Neural cell (in vitro differentiated cells): ENCODE measurements around the gene ANKS1A. TPM values are rescaled to one million over a fixed set of nuclear protein-coding genes. Genes with fewer than 3 reads are reported as not detected.

Source experiments
- H2AFZ ChIP-seq: fragments of 200-600, 300-800 bp; sonication (generic), shearing (Covaris generic); 2 replicates; pipeline ENCODE4 v1.6.0; 2014; ENCODE audit warnings: low read depth, mild to moderate bottlenecking, antibody characterized with exemption, low read length, moderate library complexity
- H3F3A ChIP-seq: fragments of 200-600 bp; shearing (Covaris generic); 2 replicates; pipeline ENCODE4 v1.6.1; 2016; ENCODE audit warnings: mild to moderate bottlenecking, moderate library complexity, mixed read lengths, antibody characterized with exemption, low read length; ENCODE audit not compliant: insufficient read depth, poor library complexity, severe bottlenecking
- H3K27ac ChIP-seq: fragments of 200-600, 300-800 bp; sonication (generic), shearing (Covaris generic); 2 replicates; pipeline ENCODE4 v1.5.1; 2014; ENCODE audit warnings: mild to moderate bottlenecking, low read length, moderate library complexity
- H3K27me3 ChIP-seq: fragments of 300-800, 200-600 bp; sonication (generic), shearing (Covaris generic); 2 replicates; pipeline ENCODE4 v1.6.0; 2014; ENCODE audit warnings: mild to moderate bottlenecking, low read depth, low read length, moderate library complexity; ENCODE audit not compliant: insufficient read depth
- H3K36me3 ChIP-seq: fragments of 300-800, 200-600 bp; sonication (generic), shearing (Covaris generic); 2 replicates; pipeline ENCODE4 v1.5.1; 2014; ENCODE audit warnings: mild to moderate bottlenecking, antibody characterized with exemption, low read length, moderate library complexity; ENCODE audit not compliant: insufficient read depth
- H3K4me2 ChIP-seq: fragments of 300-800, 200-600 bp; sonication (generic), shearing (Covaris generic); 2 replicates; pipeline ENCODE4 v1.6.0; 2014; ENCODE audit warnings: mild to moderate bottlenecking, low read length
- H3K4me3 ChIP-seq: fragments of 300-800, 200-600 bp; sonication (generic), shearing (Covaris generic); 2 replicates; pipeline ENCODE4 v1.5.1; 2014; ENCODE audit warnings: mild to moderate bottlenecking, low read length, moderate library complexity
- H3K79me2 ChIP-seq: fragments of 200-600 bp; shearing (Covaris generic); replicated peaks from 2 replicates; pipeline ENCODE4 v1.6.0; 2014; ENCODE audit warnings: mild to moderate bottlenecking, low read length, moderate library complexity; ENCODE audit not compliant: insufficient read depth
- H3K9ac ChIP-seq: fragments of 300-800, 200-600 bp; sonication (generic), shearing (Covaris generic); 2 replicates; pipeline ENCODE4 v1.6.1; 2016; ENCODE audit warnings: mild to moderate bottlenecking, low read length, mixed read lengths
- H3K9me2 ChIP-seq: fragments of 200-600 bp; shearing (Covaris generic); 2 replicates; pipeline ENCODE4 v1.6.1; 2016; ENCODE audit warnings: mild to moderate bottlenecking, low read length, mixed read lengths; ENCODE audit not compliant: insufficient read depth
- H3K9me3 ChIP-seq: fragments of 200-600, 300-800 bp; sonication (generic), shearing (Covaris generic); 2 replicates; pipeline ENCODE4 v1.6.1; 2016; ENCODE audit warnings: mild to moderate bottlenecking, mixed run types, low read length, moderate library complexity, mixed read lengths
- H4K20me1 ChIP-seq: fragments of 200-600 bp; shearing (Covaris generic); 2 replicates; pipeline ENCODE4 v1.6.1; 2016; ENCODE audit warnings: mild to moderate bottlenecking, mixed run types; ENCODE audit not compliant: insufficient read depth
- EP300 ChIP-seq: fragments of 450-650 bp; conservative IDR thresholded peaks from 2 replicates; pipeline ENCODE4 v1.6.1; 2014; ENCODE audit warnings: antibody characterized with exemption, mild to moderate bottlenecking, moderate library complexity; ENCODE audit not compliant: poor library complexity, severe bottlenecking
- EZH2 ChIP-seq: fragments of 200-600, 300-800 bp; shearing (Covaris generic), sonication (generic); IDR thresholded peaks from 2 replicates; pipeline ENCODE4 v1.6.1; 2014; ENCODE audit warnings: antibody characterized with exemption, low read length, borderline replicate concordance, mild to moderate bottlenecking; ENCODE audit not compliant: insufficient read depth, poor library complexity, severe bottlenecking
- MXI1 ChIP-seq: fragments of 450-650 bp; conservative IDR thresholded peaks from 2 replicates; pipeline ENCODE4 v1.6.1; 2014; ENCODE audit warnings: antibody characterized with exemption, mild to moderate bottlenecking; ENCODE audit not compliant: poor library complexity, severe bottlenecking
- POLR2AphosphoS5 ChIP-seq: IDR thresholded peaks from 2 replicates; pipeline ENCODE4 v1.6.1; 2012
- RAD21 ChIP-seq: fragments of 450-650 bp; conservative IDR thresholded peaks from 2 replicates; pipeline ENCODE4 v1.6.1; 2014; ENCODE audit warnings: antibody characterized with exemption, mild to moderate bottlenecking, moderate library complexity
- REST ChIP-seq: IDR thresholded peaks from 2 replicates; pipeline ENCODE4 v1.6.1; 2012; ENCODE audit warnings: borderline replicate concordance
- SMC3 ChIP-seq: fragments of 450-650 bp; conservative IDR thresholded peaks from 2 replicates; pipeline ENCODE4 v1.6.1; 2014; ENCODE audit warnings: antibody characterized with exemption, mild to moderate bottlenecking, moderate library complexity; ENCODE audit not compliant: poor library complexity
- TAF1 ChIP-seq: IDR thresholded peaks from 2 replicates; pipeline ENCODE4 v1.6.1; 2012; ENCODE audit warnings: low read depth
- polyA plus RNA-seq: library from polyadenylated mRNA; depleted of rRNA; stranded (reverse); fragments of >200 nt; gene quantifications from 2 replicates; pipeline ENCODE4 v1.2.3, GENCODE V29; 2014
- TF ChIP-seq, protein P1 (sequence below): fragments of 450-650 bp; IDR thresholded peaks from 2 replicates; pipeline ENCODE4 v1.5.1; 2014; ENCODE audit warnings: antibody characterized with exemption, mild to moderate bottlenecking, moderate library complexity; ENCODE audit not compliant: poor library complexity, severe bottlenecking

The ANKS1A gene
- polyA plus RNA-seq, 1 donor from 2014 or later, result 22.6 TPM

DNA sequence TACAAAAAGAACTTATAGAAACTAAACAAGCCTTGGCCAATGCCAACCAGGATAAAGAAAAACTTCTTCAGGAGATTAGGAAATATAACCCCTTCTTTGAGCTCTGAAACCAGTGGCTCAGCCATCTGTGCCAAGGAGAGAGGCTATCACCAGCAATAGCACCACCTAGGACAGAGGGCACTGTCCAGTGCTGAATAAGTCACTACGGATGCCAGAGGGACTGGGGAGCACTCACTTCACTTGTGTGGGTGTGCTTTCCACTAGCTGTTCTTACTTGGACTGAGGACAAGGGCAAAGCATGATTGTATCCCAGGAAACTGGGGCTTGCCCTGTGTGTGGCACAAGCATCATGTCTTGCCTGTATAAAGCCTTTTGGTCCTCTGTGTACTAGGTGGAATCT, 16.7 kb upstream of the ANKS1A start:
- Histone ChIP-seq H4K20me1 (no peaks in the 10 kb centered on the region), H3F3A (no peaks in the 10 kb centered on the region), H2AFZ (no peak overlapping the region), H3K4me2 (no peak overlapping the region), H3K9me3 (no peaks in the 10 kb centered on the region), H3K9me2 (no peaks in the 10 kb centered on the region), H3K79me2 (no peaks in the 10 kb centered on the region), H3K27ac (no peak overlapping the region), H3K36me3 (peaks cover 20% of the 10 kb centered on the region), H3K27me3 (no peaks in the 10 kb centered on the region), H3K4me3 (no peak overlapping the region), H3K9ac (no peak overlapping the region)
- no peak for TF ChIP-seq POLR2AphosphoS5
- TF ChIP-seq, protein P1, sequence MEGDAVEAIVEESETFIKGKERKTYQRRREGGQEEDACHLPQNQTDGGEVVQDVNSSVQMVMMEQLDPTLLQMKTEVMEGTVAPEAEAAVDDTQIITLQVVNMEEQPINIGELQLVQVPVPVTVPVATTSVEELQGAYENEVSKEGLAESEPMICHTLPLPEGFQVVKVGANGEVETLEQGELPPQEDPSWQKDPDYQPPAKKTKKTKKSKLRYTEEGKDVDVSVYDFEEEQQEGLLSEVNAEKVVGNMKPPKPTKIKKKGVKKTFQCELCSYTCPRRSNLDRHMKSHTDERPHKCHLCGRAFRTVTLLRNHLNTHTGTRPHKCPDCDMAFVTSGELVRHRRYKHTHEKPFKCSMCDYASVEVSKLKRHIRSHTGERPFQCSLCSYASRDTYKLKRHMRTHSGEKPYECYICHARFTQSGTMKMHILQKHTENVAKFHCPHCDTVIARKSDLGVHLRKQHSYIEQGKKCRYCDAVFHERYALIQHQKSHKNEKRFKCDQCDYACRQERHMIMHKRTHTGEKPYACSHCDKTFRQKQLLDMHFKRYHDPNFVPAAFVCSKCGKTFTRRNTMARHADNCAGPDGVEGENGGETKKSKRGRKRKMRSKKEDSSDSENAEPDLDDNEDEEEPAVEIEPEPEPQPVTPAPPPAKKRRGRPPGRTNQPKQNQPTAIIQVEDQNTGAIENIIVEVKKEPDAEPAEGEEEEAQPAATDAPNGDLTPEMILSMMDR, result no peak
- TF ChIP-seq SMC3, result no peak
- no peak for TF ChIP-seq REST
- no peak for TF ChIP-seq MXI1
- TF ChIP-seq EZH2, result no peak
- no peak for TF ChIP-seq TAF1
- no peak for TF ChIP-seq RAD21
- no peak for TF ChIP-seq EP300

- peaks cover 13% of the 10 kb centered on the region for H3K36me3 ChIP-seq
- no peak overlapping the region for H2AFZ ChIP-seq
- H3K4me2 ChIP-seq, result no peak overlapping the region
- H3K4me3 ChIP-seq, result no peak overlapping the region
- H3K79me2 ChIP-seq, result no peaks in the 10 kb centered on the region
- no peaks in the 10 kb centered on the region for H4K20me1 ChIP-seq
- no peaks in the 10 kb centered on the region for H3K9me3 ChIP-seq
- no peaks in the 10 kb centered on the region for H3K9me2 ChIP-seq
- no peaks in the 10 kb centered on the region for H3F3A ChIP-seq
- TF ChIP-seq MXI1 (no peak), POLR2AphosphoS5 (no peak), REST (no peak), EZH2 (no peak), SMC3 (no peak), TAF1 (no peak), RAD21 (no peak), EP300 (no peak)
- TF ChIP-seq, protein P1, result no peak
- H3K9ac ChIP-seq, result no peak overlapping the region
- H3K27me3 ChIP-seq, result no peaks in the 10 kb centered on the region
- H3K27ac ChIP-seq, result no peak overlapping the region
These were observed 13.5 kb upstream of the ANKS1A start for GRCh38 chr6:34875292-34876213.
